Stimulated activated naive CD4-positive, alpha-beta T cell treated with Interleukin-2 at 50 U/mL for 16 hours (primary cell): Measurements from ENCODE around the gene TPRG1L.

Source experiments
- DNase-seq: peaks from one replicate; lab custom pipeline; 2025; lab: John Stamatoyannopoulos, UW

TPRG1L gene

GRCh38 chr1:3663999-3664699 lies 39.3 kb downstream of the TPRG1L start:
- no peak for DNase-seq

- DNase-seq = no peak
These were observed 40.0 kb downstream of the TPRG1L start for GRCh38 chr1:3664700-3665375.

- DNase-seq = no peak
These were observed 43.3 kb downstream of the TPRG1L start for GRCh38 chr1:3668148-3668547.

GRCh38 chr1:3668585-3669300 lies 43.9 kb downstream of the TPRG1L start:
- DNase-seq = no peak

GRCh38 chr1:3669421-3669821 lies 44.6 kb downstream of the TPRG1L start:
- no peak for DNase-seq

- DNase-seq = no peak
These were observed 45.2 kb downstream of the TPRG1L start for GRCh38 chr1:3669971-3670431.

GRCh38 chr1:3670823-3671265 lies 46.0 kb downstream of the TPRG1L start:
- DNase-seq = no peak

GRCh38 chr1:3671371-3672180 lies 46.8 kb downstream of the TPRG1L start:
- no peak for DNase-seq

- DNase-seq = no peak
These were observed 47.6 kb downstream of the TPRG1L start for GRCh38 chr1:3672231-3672970.

- no peak for DNase-seq
These were observed 48.2 kb downstream of the TPRG1L start for GRCh38 chr1:3672971-3673361.

GRCh38 chr1:3673381-3674099 lies 48.7 kb downstream of the TPRG1L start:
- DNase-seq = no peak

- no peak for DNase-seq
These were observed 49.6 kb downstream of the TPRG1L start for GRCh38 chr1:3674100-3675094.

GRCh38 chr1:3675436-3675835 lies 50.6 kb downstream of the TPRG1L start:
- no peak for DNase-seq

- DNase-seq = no peak
These were observed 52.0 kb downstream of the TPRG1L start for GRCh38 chr1:3676581-3677470.

- no peak for DNase-seq
These were observed 52.7 kb downstream of the TPRG1L start for GRCh38 chr1:3677484-3677883.

GRCh38 chr1:3678361-3679097 lies 53.7 kb downstream of the TPRG1L start:
- DNase-seq = no peak

GRCh38 chr1:3679098-3679555 lies 54.3 kb downstream of the TPRG1L start:
- DNase-seq = no peak
